ENCODE results near the gene SORT1. TPM values are rescaled to one million over a fixed set of nuclear protein-coding genes. Genes with fewer than 3 reads are reported as not detected.
"Not testable (repeated sequence)": the region's sequence is repeated elsewhere in the genome, so short reads cannot be mapped to it uniquely, and the experiment has no call there.

Gene SORT1
- total RNA-seq, 2 experiments from 2014 or later, result 5.3 to 8.5 TPM

DNA sequence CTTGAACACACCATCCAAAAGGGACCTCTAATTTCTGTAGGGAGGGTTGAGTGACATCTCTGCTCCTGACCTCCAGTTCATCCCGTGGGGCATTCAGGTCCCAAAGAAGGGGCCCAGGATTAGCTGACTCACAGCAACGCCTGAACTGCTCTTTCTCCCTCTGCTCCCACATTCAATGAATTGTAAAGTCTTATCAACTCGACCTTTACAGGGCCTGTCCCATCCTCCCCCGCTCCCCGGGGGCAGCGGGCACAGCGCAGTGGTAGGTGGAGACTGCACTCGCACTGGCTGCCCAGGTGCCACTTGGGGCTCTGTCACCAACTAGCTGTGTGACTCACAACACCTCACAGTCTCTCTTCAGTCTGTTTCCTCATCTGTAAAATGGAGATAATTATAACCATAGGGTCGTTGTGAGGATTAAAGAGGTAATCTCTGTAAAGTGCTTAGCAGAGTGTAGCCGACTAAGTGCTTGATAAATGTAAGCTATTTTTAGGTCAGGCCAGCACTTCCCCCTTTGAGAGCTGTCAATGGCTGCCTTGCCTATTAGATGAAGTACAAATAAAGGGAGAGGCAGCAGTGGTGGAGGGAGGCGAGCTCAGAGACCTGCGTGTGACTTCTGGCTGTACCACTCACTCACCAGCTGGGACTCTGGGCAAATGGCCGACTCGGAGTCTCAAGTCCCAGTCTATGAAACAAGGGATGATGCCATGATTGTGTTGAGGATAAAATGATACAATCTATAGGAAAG lies 90.3 kb downstream of the SORT1 start:
- Mint-ChIP-seq H3K4me1 (no peaks in the 10 kb centered on the region), H3K4me3 (no peak overlapping the region), H3K36me3 (no peaks in the 10 kb centered on the region), H3K27me3 (peaks cover 9% of the 10 kb centered on the region), H3K27ac (no peak overlapping the region), H3K9me3 (ENCODE audit: low read depth) (no peaks in the 10 kb centered on the region)
- CTCF ChIA-PET, result interaction anchor here (1.5 kb wide), 1 partner anchor 195 kb away, joined by 3 read pairs; a partner anchor contains a TSS
- no peak for ATAC-seq
- no peak for DNase-seq

DNA sequence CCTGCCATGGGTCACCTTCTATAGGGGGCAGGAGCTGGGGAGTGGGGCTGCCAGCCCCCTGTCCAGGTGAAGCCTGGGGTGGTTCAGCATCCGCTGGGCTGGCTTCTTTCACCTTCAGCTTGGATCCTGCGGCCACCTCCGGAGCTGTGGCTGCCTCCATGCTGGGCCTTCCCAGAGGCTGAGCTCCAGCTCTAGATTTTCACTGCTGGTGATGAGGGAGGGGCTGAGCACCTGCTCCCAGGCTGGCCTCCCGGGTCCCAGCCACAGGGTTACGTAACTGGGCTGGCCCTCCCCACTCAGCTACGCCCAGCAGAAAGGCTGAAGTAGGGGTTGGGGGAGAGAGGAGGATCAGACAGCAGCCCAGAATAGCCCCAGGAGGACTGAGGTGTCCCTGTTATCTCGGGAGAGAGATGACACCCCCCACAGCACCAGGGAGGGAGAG lies 90.9 kb downstream of the SORT1 start, which contains the start of gene MYBPHL:
Gene MYBPHL (minus strand): TSS at position 180 of the 442 bp plus-strand sequence. CDS start 20 bp downstream, at position 160.
- no peak for DNase-seq
- CTCF ChIA-PET, result interaction anchor here (0.9 kb wide), 1 partner anchor 10 kb away, joined by 3 read pairs; no protein-coding TSS in a partner anchor
- Mint-ChIP-seq H3K4me3 (no peak within 1 kb of the TSS), H3K36me3 (no peaks in the 10 kb centered on the region), H3K27ac (no peak within 1 kb of the TSS), H3K4me1 (no peaks in the 10 kb centered on the region), H3K27me3 (peaks cover 9% of the 10 kb centered on the region), H3K9me3 (ENCODE audit: low read depth) (no peaks in the 10 kb centered on the region)
- ATAC-seq, result no peak

DNA sequence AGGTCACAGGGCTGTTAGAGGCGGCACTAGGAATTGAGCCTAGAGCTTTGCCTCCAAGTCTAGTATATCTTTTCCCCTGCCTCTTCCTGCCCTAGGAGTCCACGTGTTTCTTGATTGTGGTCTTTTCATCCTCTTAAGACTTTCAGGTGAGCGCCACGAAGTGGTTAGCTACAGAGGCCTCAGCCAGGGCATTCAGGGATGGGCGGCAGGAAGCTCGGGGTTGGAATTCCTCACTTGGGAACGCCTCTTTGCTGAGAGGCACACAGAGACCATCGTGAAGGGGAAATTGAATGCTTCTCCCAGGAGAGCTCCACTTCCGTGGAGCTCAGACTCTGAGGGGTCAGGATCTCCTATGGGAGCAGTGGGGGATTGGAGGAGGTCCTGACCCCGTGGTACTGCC lies 91.7 kb downstream of the SORT1 start:
- not testable (repeated sequence) for H3K27me3 Mint-ChIP-seq; H3K9me3 Mint-ChIP-seq (ENCODE audit: low read depth); H3K4me1 Mint-ChIP-seq; H3K36me3 Mint-ChIP-seq; ATAC-seq; DNase-seq; H3K4me3 Mint-ChIP-seq; H3K27ac Mint-ChIP-seq
- CTCF ChIA-PET, result interaction anchor here (0.9 to 1.9 kb wide), 2 partner anchors 9 to 93 kb away, joined by 3 to 6 read pairs; no protein-coding TSS in a partner anchor

DNA sequence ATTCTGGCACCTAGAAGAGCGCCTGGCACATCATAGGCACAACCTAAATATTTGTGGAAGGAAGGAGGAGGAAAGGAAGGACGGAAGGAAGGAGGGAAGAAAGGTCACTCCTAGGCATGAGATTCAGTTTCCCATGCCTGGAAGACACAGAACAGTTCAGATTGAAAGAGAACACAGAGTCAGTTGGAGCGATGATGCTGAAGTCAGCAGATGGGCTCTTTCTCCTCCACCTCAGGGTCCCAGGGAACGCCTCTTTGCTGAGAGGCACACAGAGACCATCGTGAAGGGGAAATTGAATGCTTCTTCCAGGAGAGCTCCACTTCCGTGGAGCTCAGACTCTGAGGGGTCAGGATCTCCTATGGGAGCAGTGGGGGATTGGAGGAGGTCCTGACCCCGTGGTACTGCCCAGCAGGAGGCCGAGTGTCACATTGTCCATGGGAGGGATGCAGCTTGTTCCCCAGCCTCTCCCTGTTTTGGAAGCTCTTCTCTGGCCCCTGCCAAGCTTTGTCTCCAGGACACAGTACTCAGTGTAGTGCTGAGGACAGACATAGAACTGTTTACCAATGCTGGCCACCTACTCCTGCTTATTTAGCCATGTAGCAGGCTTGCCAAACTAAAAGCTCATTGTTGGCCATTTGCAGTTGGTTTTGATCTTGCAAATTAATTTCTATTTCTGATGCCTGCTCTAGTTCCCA lies 93.3 kb downstream of the SORT1 start:
- Mint-ChIP-seq H3K27me3 (peaks cover 11% of the 10 kb centered on the region), H3K36me3 (no peaks in the 10 kb centered on the region), H3K9me3 (ENCODE audit: low read depth) (no peaks in the 10 kb centered on the region), H3K4me3 (no peak overlapping the region), H3K4me1 (no peaks in the 10 kb centered on the region), H3K27ac (no peak overlapping the region)
- CTCF ChIA-PET, result interaction anchor here (1.1 to 1.9 kb wide), 3 partner anchors 27 to 186 kb away, joined by 3 to 6 read pairs (median 5); no protein-coding TSS in a partner anchor
- no peak for DNase-seq
- ATAC-seq, result no peak

DNA sequence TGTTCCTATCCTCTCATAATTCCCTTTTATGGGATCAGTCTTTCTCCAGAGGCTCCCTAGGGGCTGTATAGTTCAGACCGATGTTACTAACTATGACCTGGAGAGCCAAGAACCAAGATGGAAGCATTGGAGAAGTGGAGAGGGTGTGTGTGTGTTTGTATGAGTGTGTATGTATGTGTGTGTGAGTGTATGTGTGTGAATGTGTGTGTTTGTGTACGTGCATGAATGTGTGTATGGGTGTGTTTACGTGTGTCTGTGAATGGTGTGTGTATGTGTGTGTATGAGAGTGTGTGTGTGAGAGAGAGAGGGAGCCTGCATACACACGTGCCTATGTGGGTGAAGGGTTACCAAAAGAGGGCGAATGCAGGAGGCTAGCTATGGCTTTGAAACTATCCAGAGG lies 95.8 kb downstream of the SORT1 start:
- ATAC-seq, result no peak
- no peak for DNase-seq
- peaks cover 11% of the 10 kb centered on the region for H3K27me3 Mint-ChIP-seq
- peaks cover 2% of the 10 kb centered on the region for H3K4me1 Mint-ChIP-seq
- no peaks in the 10 kb centered on the region for H3K36me3 Mint-ChIP-seq
- H3K9me3 Mint-ChIP-seq (ENCODE audit: low read depth), result no peaks in the 10 kb centered on the region
- H3K4me3 Mint-ChIP-seq, result no peak overlapping the region
- CTCF ChIA-PET, result no interaction called here
- no peak overlapping the region for H3K27ac Mint-ChIP-seq

DNA sequence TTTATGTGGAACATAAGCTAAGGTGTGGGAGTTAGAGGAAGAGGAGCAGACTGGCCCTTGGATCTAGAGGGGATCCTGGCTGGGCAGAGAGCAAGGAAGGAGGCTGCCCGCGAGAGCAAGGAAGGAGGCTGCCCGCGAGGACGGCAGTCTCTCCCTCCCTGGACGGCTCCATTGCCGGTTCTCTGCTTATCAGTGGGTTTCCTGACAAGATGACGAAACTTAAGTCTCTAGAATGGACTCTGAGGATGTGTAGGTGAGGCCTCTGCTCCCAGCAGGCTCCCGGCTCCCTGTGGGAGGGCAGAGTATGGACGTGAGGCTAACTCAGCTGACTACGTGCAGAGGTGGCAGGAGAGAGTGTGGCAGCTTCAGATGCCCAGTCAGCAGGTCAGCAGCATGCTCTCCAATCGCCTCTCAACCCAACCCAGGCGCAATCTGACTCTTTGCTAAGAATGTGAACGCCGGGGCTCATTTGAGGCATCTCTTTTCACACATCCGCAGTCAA lies 97.0 kb downstream of the SORT1 start:
- Mint-ChIP-seq H3K36me3 (no peaks in the 10 kb centered on the region), H3K27ac (no peak overlapping the region), H3K9me3 (ENCODE audit: low read depth) (no peaks in the 10 kb centered on the region), H3K4me1 (peaks cover 3% of the 10 kb centered on the region), H3K27me3 (peaks cover 13% of the 10 kb centered on the region), H3K4me3 (no peak overlapping the region)
- no peak for ATAC-seq
- DNase-seq, result no peak
- CTCF ChIA-PET, result no interaction called here

DNA sequence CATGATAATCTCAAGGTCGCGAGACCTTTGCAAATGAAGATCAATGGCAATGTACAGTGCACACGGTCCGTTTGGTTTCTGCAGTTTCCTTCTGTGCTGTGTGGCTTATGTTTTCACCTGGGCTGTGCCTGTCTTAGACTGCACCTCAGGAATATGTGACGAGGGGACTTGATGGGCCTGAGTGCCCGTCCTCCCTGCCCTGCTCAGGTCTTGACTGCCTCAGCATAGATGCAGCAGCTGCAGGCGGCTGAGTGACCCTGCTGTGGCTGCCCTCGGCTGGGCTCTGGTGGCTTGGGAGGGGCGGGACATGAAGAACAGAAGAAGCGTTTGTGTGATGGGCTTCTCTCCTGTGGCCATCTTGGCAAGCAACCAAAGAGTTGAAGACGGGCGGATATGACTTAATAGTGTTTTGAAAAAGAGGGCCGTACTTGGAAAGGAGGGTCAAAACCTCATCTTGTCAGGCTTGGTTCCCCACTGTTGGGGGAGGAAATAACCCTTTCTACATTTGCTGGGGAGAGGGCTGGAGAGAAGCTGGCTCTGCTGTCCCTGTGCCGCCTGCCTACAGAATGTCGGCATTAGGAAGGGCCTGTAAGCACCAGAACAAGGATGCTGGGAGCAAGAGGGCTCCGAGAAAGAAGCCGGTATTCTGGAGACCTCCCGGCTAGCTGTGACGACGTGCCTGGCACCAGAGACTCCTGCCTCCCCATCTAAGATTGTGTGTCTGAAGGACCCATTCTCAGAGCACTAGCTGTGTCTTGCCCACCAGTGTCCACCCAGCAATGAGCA lies 98.0 kb downstream of the SORT1 start:
- Mint-ChIP-seq H3K4me3 (no peak overlapping the region), H3K4me1 (peaks cover 5% of the 10 kb centered on the region), H3K9me3 (ENCODE audit: low read depth) (no peaks in the 10 kb centered on the region), H3K27ac (no peak overlapping the region), H3K36me3 (no peaks in the 10 kb centered on the region), H3K27me3 (peaks cover 22% of the 10 kb centered on the region)
- CTCF ChIA-PET, result no interaction called here
- no peak for ATAC-seq
- no peak for DNase-seq

DNA sequence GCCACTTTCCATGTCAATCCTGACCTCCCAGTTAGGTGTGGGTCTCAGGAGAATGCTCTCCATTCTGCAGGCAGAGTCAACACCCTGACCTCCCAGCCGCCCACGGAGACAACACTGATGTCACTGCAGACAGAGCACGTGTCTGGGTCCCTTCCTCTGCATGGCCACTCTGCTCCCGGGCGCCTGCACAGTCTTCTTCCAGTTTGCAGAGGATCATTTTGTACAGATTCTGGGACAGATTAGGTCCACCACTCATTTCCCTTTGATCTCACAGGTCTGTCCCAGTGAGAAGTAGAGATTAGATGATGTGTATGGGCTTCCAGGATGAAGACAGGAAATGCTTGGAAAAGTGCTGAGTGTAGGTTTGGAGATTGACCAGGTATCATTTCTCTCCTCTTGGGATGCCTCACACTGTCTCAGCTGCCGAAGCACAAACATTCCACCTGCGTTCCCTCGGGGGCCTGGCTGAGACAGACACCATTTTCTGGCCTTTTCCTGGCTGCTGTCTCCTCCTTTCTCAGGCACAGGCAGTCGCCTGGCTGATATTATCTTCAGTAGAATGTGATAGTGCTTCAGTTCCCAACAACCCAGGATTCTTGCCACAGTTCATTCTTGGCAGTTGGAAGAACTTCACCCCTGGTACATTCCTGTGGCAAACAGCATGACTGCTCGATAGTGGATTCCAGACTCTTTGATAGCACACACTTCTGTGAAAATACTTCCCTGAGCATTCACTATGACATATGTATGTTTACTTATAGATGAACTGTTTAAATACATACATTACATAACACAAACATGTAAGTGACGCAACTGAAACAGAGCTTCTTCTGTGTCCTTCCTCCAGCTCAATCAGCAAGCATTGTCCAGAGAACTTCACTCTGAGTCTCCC lies 98.8 kb downstream of the SORT1 start:
- ATAC-seq (no peak), DNase-seq (no peak)
- H3K27me3 Mint-ChIP-seq, result peaks cover 30% of the 10 kb centered on the region
- no peak overlapping the region for H3K27ac Mint-ChIP-seq
- no peaks in the 10 kb centered on the region for H3K9me3 Mint-ChIP-seq (ENCODE audit: low read depth)
- no peaks in the 10 kb centered on the region for H3K36me3 Mint-ChIP-seq
- H3K4me3 Mint-ChIP-seq, result no peak overlapping the region
- H3K4me1 Mint-ChIP-seq, result peaks cover 5% of the 10 kb centered on the region
- CTCF ChIA-PET, result no interaction called here

DNA sequence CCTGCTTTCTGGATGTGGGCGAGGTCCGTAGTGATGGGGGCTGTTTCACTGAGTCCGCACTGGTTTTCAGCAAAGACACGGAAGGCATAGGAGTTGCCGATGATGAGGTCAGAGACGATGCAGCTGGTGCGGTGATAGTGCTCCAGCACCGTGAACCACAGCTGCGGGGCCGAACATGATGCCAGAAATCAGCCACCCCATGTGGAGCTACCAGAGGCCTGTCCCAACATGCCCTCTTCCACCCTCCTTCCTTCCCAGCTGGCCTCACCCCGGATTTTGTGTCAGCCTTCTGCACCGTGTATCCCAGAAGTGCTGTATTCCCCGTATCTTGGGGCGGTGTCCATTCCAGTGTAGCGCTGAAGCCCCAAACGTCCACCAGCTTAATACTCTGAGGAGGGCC lies 100.9 kb downstream of the SORT1 start:
- CTCF ChIA-PET, result interaction anchor here (0.8 to 2.0 kb wide), 3 partner anchors 9 to 237 kb away, joined by 3 to 6 read pairs (median 4); no protein-coding TSS in a partner anchor
- Mint-ChIP-seq H3K9me3 (ENCODE audit: low read depth) (no peaks in the 10 kb centered on the region), H3K27me3 (peaks cover 39% of the 10 kb centered on the region), H3K4me1 (peaks cover 5% of the 10 kb centered on the region), H3K27ac (no peak overlapping the region), H3K4me3 (no peak overlapping the region), H3K36me3 (no peaks in the 10 kb centered on the region)
- DNase-seq (no peak), ATAC-seq (no peak)

DNA sequence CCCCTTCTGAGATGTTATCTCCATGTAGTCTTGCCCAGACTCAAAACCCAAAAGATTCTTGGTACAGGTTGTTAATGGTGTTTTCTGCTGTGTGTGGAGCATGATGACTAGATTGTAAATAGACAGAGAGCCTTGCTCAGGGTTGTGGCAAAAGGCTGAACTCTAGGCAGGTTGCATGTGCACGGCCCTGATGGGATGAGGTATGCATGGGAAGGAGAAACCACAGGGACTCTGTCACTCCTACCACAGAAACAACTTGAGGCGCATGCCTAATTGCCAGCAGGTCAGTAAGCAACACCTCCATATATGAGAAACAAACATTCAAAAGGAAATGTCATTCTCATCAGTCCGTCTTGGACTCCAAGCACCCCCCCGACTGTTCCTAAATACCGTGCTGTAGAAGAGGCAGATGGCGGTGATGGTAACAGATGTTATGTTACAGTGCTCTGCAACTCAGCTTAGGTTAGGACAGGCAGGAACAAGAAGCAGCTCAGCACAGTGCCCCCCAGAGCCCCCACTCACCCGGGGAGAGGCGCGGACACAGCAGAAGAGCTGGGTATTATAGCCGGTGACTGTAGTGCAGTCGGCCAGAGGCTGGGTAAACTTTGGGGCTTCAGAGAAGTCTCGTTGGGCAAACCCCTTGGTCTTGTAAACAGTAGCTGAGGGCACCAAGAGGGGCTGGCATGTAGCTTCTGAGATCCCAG lies 101.9 kb downstream of the SORT1 start:
- H3K4me3 Mint-ChIP-seq, result no peak overlapping the region
- no peaks in the 10 kb centered on the region for H3K9me3 Mint-ChIP-seq (ENCODE audit: low read depth)
- DNase-seq (no peak), ATAC-seq (no peak)
- H3K27ac Mint-ChIP-seq, result no peak overlapping the region
- H3K4me1 Mint-ChIP-seq, result peaks cover 5% of the 10 kb centered on the region
- no peaks in the 10 kb centered on the region for H3K36me3 Mint-ChIP-seq
- CTCF ChIA-PET, result interaction anchor here (1.3 to 2.0 kb wide), 2 partner anchors 11 to 238 kb away, joined by 4 to 6 read pairs; no protein-coding TSS in a partner anchor
- peaks cover 40% of the 10 kb centered on the region for H3K27me3 Mint-ChIP-seq

DNA sequence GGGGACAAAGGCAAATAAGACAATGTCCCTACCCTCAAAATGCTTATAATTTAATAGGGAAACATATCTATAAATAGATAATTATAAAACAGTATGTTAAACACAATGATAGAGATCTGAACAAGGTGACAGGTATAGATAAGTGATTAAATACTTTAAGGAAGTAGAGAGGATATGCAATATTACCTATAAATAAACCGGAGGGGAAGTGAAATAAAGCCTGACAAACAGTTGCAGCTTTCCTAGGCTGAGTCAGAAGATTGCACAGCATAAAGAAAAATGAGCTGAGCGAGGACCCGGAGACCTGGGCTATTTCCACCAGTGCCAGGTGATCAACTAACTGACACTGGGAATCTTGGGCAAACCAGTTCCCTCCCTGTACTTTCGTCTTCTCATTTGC lies 103.2 kb downstream of the SORT1 start:
- CTCF ChIA-PET, result no interaction called here
- peaks cover 5% of the 10 kb centered on the region for H3K4me1 Mint-ChIP-seq
- H3K4me3 Mint-ChIP-seq, result no peak overlapping the region
- H3K27ac Mint-ChIP-seq, result no peak overlapping the region
- ATAC-seq (no peak), DNase-seq (no peak)
- no peaks in the 10 kb centered on the region for H3K9me3 Mint-ChIP-seq (ENCODE audit: low read depth)
- H3K27me3 Mint-ChIP-seq, result peaks cover 35% of the 10 kb centered on the region
- no peaks in the 10 kb centered on the region for H3K36me3 Mint-ChIP-seq

DNA sequence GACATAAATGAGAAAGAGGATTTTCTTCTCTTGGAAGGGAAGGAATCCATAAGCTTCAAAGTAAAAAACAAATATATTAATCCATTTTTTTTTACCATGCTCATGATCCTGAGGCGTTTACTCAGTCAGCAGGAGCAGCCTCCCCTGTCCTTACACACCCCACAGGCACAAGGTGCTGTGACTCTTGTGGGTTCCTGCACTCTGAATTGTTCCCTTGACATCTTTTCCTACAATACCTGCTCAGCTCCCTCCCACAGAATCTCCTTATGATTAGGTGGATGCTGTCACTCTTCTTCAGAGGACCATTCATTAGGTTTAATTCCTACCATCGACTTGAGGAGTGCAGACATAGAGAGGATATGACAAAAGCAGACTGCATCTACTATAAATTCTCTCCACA lies 104.7 kb downstream of the SORT1 start:
- Mint-ChIP-seq H3K27ac (no peak overlapping the region), H3K9me3 (ENCODE audit: low read depth) (no peaks in the 10 kb centered on the region), H3K4me3 (no peak overlapping the region), H3K4me1 (peaks cover 3% of the 10 kb centered on the region), H3K27me3 (peaks cover 32% of the 10 kb centered on the region), H3K36me3 (no peaks in the 10 kb centered on the region)
- CTCF ChIA-PET, result interaction anchor here (1.4 to 1.5 kb wide), 2 partner anchors 15 to 106 kb away, joined by 3 to 4 read pairs; no protein-coding TSS in a partner anchor
- ATAC-seq (no peak), DNase-seq (no peak)
